Left kidney (tissue), 2 donors: ENCODE measurements around the gene ERC2. TPM values are rescaled to one million over a fixed set of nuclear protein-coding genes. Genes with fewer than 3 reads are reported as not detected.

ENCODE experiments used
- DNase-seq: peaks from one replicate; pipeline ENCODE4 v3.0.0-alpha.2; 2013
- polyA plus RNA-seq: library from polyadenylated mRNA; unstranded; fragments of 120-200 nt; gene quantifications from one replicate; pipeline ENCODE4 v1.2.1, GENCODE V29; 2013; ENCODE audit not compliant: insufficient read length

ERC2 gene
- polyA plus RNA-seq, 1 donor, result 3.9 TPM

GRCh38 chr3:55619046-55619808, 849.0 kb downstream of the ERC2 start:
- DNase-seq, result no peak

GRCh38 chr3:55617385-55617784, 850.9 kb downstream of the ERC2 start:
- no peak for DNase-seq

- no peak for DNase-seq
Measured at GRCh38 chr3:55616803-55617202, 851.5 kb downstream of the ERC2 start.

- no peak for DNase-seq
Measured at GRCh38 chr3:55615694-55616295, 852.5 kb downstream of the ERC2 start.

- DNase-seq, result no peak
Measured at GRCh38 chr3:55615039-55615693, 853.1 kb downstream of the ERC2 start.

- no peak for DNase-seq
Measured at GRCh38 chr3:55611121-55611520, 857.1 kb downstream of the ERC2 start.

- no peak for DNase-seq
Measured at GRCh38 chr3:55609230-55609827, 858.9 kb downstream of the ERC2 start.

GRCh38 chr3:55608301-55608937, 859.8 kb downstream of the ERC2 start:
- DNase-seq, result no peak

GRCh38 chr3:55607844-55608243, 860.4 kb downstream of the ERC2 start:
- no peak for DNase-seq

GRCh38 chr3:55607175-55607574, 861.1 kb downstream of the ERC2 start:
- no peak for DNase-seq

GRCh38 chr3:55605443-55606236, 862.6 kb downstream of the ERC2 start:
- DNase-seq, result no peak

- no peak for DNase-seq
Measured at GRCh38 chr3:55604846-55605245, 863.4 kb downstream of the ERC2 start.

- DNase-seq, result no peak
Measured at GRCh38 chr3:55604402-55604801, 863.9 kb downstream of the ERC2 start.

GRCh38 chr3:55601366-55602080, 866.7 kb downstream of the ERC2 start:
- DNase-seq, result no peak

GRCh38 chr3:55598224-55598623, 870.0 kb downstream of the ERC2 start:
- DNase-seq, result no peak

- no peak for DNase-seq
Measured at GRCh38 chr3:55597641-55598040, 870.6 kb downstream of the ERC2 start.

- DNase-seq, result no peak
Measured at GRCh38 chr3:55596212-55596611, 872.1 kb downstream of the ERC2 start.

- no peak for DNase-seq
Measured at GRCh38 chr3:55595420-55595819, 872.8 kb downstream of the ERC2 start.

- DNase-seq, result no peak
Measured at GRCh38 chr3:55592572-55592971, 875.7 kb downstream of the ERC2 start.

GRCh38 chr3:55591888-55592287, 876.4 kb downstream of the ERC2 start:
- no peak for DNase-seq
